Pancreas (tissue), 10 donors: Measurements from ENCODE around the gene SNTG2. TPM values are rescaled to one million over a fixed set of nuclear protein-coding genes. Genes with fewer than 3 reads are reported as not detected.

ENCODE experiments used
- ATAC-seq, 4 donors: fragments of 200-7000 bp; cut with Tn5 transposase; one replicate each; pipeline versions ENCODE4 v1.8.0 to v1.9.1; 2020; ENCODE audit warnings: mild to moderate bottlenecking in 4 of 4, moderate library complexity in 4 of 4
- DNase-seq, 6 donors: peaks; one replicate each; pipeline ENCODE4 v3.0.0-alpha.2; 2020
- FAIRE-seq: peaks from 2 replicates; lab custom pipeline; 2012; peaks lifted over from hg19 to GRCh38; lab: Jason Lieb, UNC
- H3K27ac ChIP-seq, 4 donors: fragments of 200-600 bp; sonication (generic); 1 replicate in 3 of 4; 2 replicates in 1 of 4; pipeline versions ENCODE4 v1.5.0 to v1.8.0; 2020
- H3K27me3 ChIP-seq, 4 donors: fragments of 200-600 bp; one replicate each; pipeline ENCODE4 v1.8.0; 2021
- H3K36me3 ChIP-seq, 3 donors: fragments of 200-600 bp; sonication (generic) in 1 of 3; one replicate each; pipeline versions ENCODE4 v1.5.0 to v1.8.0; 2020 to 2021
- H3K4me1 ChIP-seq, 3 donors: fragments of 200-600 bp; one replicate each; pipeline ENCODE4 v1.8.0; 2021
- H3K4me3 ChIP-seq, 4 donors: fragments of 200-600 bp; sonication (generic) in 2 of 4; one replicate each; pipeline versions ENCODE4 v1.5.0 to v1.8.0; 2020 to 2021
- H3K9me3 ChIP-seq, 4 donors: fragments of 200-600 bp; one replicate each; pipeline ENCODE4 v1.8.0; 2021
- CTCF ChIP-seq, 4 donors: fragments of 200-600 bp; sonication (generic) in 3 of 4; IDR thresholded peaks; one replicate each; pipeline versions ENCODE4 v1.5.0 to v1.8.0; 2021; ENCODE audit warnings: antibody characterized with exemption in 4 of 4
- WGBS, 2 donors: extraction: QIAGEN DNeasy Blood & Tissue Kit; methylation state at CpG; one replicate each; pipeline ENCODE4 v1.1.7; 2013; 5-methylcytosine and 5-hydroxymethylcytosine counted together
- intact Hi-C, 3 donors: fragments of 100-400 bp; cut with DNase I; formaldehyde crosslinking; loops; one replicate each; pipeline versions ENCODE4 v1.11.1 to v1.14.2; 2022
- polyA plus RNA-seq, 2 donors: library from polyadenylated mRNA; stranded (reverse); fragments of 200-250 nt; gene quantifications; one replicate each; pipeline ENCODE4 v1.2.3, GENCODE V29; 2013
- total RNA-seq, 6 donors: library from RNA; stranded (reverse); fragmentation: NEBNext Ultra II Directional in 4 of 6; extraction: Animal tissue kit (Norgen Biotek cat#: 25700) in 4 of 6; gene quantifications; one replicate each; pipeline versions ENCODE4 v1.2.1 to v1.2.4, GENCODE V29; 2021 to 2023
- donor health status: healthy with polysubstance abuse.
- donor health status: DM: no; HTN: no; CAD: no; lungs with moderate emphysema.
- donor health status: DM: no; HTN: no; CAD: no.
- donor health status: control.
- donor health status: control.
- donor health status: Bipolar disorder and iron deficiency.
- donor health status: DM: yes; HTN: yes; CAD: no.
- donor health status: DM: no; HTN: no; CAD: no.
- donor health status: DM: no; HTN: no; CAD: no.
- donor health status: DM: yes; HTN: yes; CAD: no.

Gene SNTG2
- total and polyA plus RNA-seq, 8 donors = 1.4 to 19.2 (median 4.6) TPM

- Histone ChIP-seq H3K36me3 (no peaks in the 10 kb centered on the region), H3K27me3 (no peaks in the 10 kb centered on the region), H3K9me3 (no peaks in the 10 kb centered on the region), H3K4me3 (no peak overlapping the region), H3K4me1 (no peaks in the 10 kb centered on the region), H3K27ac (no peak overlapping the region)
- WGBS, 2 donors = 67 to 68% methylated on average over 4 of the region's 4 CpGs
- intact Hi-C loops = no loop called here
- FAIRE-seq (no peak), ATAC-seq (no peak), DNase-seq (no peak)
- TF ChIP-seq CTCF (IDR thresholded peaks at IDR 0.05) = no peak
Measured at GRCh38 chr2:1286929-1287328, 336.3 kb downstream of the SNTG2 start.

GRCh38 chr2:1287427-1287826 lies 336.8 kb downstream of the SNTG2 start:
- no peak for TF ChIP-seq CTCF (IDR thresholded peaks at IDR 0.05)
- H3K27me3 ChIP-seq = no peaks in the 10 kb centered on the region
- no peaks in the 10 kb centered on the region for H3K9me3 ChIP-seq
- intact Hi-C loops = no loop called here
- ATAC-seq (no peak), FAIRE-seq (no peak), DNase-seq (no peak)
- WGBS, 2 donors = 83% methylated on average over 20 of the region's 20 CpGs
- H3K27ac ChIP-seq = no peak overlapping the region
- H3K36me3 ChIP-seq = no peaks in the 10 kb centered on the region
- no peak overlapping the region for H3K4me3 ChIP-seq
- H3K4me1 ChIP-seq = no peaks in the 10 kb centered on the region

DNA sequence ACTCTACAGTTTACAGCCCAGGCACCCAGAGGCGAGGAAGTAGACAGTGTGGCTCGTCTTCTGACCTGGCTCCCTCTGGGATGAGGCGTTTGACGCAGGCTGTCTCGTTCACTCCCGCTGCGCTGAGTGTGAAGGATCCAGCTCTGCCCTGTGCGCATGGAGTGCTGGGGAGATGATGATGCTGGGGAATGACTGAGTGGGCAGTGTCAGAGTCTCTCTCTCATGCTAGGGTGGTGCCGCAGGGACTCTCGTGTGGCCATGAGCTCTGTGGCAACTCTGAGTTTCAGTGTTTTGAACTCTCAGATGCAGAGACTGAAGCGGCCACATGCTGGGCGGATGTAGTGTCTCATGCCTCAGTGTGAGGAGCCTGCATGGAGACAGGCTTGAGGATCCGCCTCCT lies 344.3 kb downstream of the SNTG2 start:
- Histone ChIP-seq H3K9me3 (no peaks in the 10 kb centered on the region), H3K4me3 (no peak overlapping the region), H3K27me3 (no peaks in the 10 kb centered on the region), H3K27ac (no peak overlapping the region), H3K36me3 (no peaks in the 10 kb centered on the region), H3K4me1 (no peaks in the 10 kb centered on the region)
- 86 to 92% methylated on average over 13 of the region's 13 CpGs for WGBS, 2 donors
- FAIRE-seq (no peak), DNase-seq (no peak), ATAC-seq (no peak)
- TF ChIP-seq CTCF (IDR thresholded peaks at IDR 0.05) = no peak
- intact Hi-C loops = no loop called here

- Histone ChIP-seq H3K27ac (no peak overlapping the region), H3K36me3 (no peaks in the 10 kb centered on the region), H3K4me1 (no peaks in the 10 kb centered on the region), H3K27me3 (no peaks in the 10 kb centered on the region), H3K9me3 (no peaks in the 10 kb centered on the region), H3K4me3 (no peak overlapping the region)
- ATAC-seq = no peak
- no peak for FAIRE-seq
- no peak for DNase-seq
- intact Hi-C loops = no loop called here
- 84 to 89% methylated on average over 9 of the region's 9 CpGs for WGBS, 2 donors
- no peak for TF ChIP-seq CTCF (IDR thresholded peaks at IDR 0.05)
Measured at GRCh38 chr2:1295740-1296139, 345.1 kb downstream of the SNTG2 start.

DNA sequence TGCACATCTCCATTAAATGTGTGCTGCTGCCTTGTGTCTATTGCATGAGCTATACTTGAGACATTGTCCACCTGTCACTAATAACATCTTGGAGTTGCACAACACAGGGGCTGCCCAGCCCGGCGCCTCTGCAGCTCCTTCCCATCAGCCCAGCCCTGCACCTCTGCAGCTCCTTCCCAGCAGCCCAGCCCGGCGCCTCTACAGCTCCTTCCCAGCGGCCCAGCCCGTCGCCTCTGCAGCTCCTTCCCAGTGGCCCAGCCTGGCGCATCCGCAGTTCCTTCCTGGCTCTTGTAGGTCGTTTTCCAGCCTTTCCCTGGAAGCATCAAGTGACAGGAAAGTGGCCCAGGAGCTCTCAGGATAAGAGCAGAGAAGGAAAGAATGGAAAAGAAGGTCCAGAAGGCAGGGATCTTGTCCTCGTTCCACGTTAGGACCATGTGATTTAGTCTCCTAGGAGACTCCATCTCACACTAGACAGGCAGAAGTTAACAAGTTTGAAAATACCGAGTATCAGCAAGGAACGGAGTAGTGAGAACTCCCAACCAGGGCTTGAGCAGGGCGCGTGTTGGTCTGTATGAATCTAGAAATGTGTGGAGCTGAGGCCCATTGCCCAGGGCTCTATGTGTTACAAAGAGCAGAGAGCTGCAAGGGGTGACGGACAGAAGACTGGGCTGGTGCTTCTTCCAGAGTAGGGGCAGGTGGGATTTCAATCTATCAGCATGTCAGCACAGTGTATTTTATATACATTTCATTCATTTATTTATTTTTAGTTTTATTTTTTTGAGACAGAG lies 346.9 kb downstream of the SNTG2 start:
- Histone ChIP-seq H3K27me3 (no peaks in the 10 kb centered on the region), H3K4me3 (no peak overlapping the region), H3K4me1 (no peaks in the 10 kb centered on the region), H3K27ac (no peak overlapping the region), H3K9me3 (no peaks in the 10 kb centered on the region), H3K36me3 (no peaks in the 10 kb centered on the region)
- intact Hi-C loops = no loop called here
- ATAC-seq = no peak
- no peak for TF ChIP-seq CTCF (IDR thresholded peaks at IDR 0.05)
- FAIRE-seq = no peak
- 82% methylated on average over 17 of the region's 17 CpGs for WGBS, 2 donors
- no peak for DNase-seq
